ENCODE measurements around the gene ZNRF1. TPM values are rescaled to one million over a fixed set of nuclear protein-coding genes. Genes with fewer than 3 reads are reported as not detected.

Gene ZNRF1
- total RNA-seq, 6 experiments from 2014 or later, result 10.2 to 18.8 (median 11.1) TPM

- Histone ChIP-seq H3K4me1 (peaks cover 0 to 54% (median 18%) of the 10 kb centered on the region in 4 donors), H3K9me3 (no peaks in the 10 kb centered on the region), H3K27ac (peak overlapping the region; percentile 64 to 81 (median 74)), H3K27me3 (no peaks in the 10 kb centered on the region), H3K4me3 (peak overlapping the region in 2 of 3 donors; percentile 19 to 28), H3K36me3 (peaks cover 0 to 13% (median 3%) of the 10 kb centered on the region in 4 donors)
- DNase-seq (peak; percentile 62 to 78 (median 74)), ATAC-seq (peak; percentile 40 to 50 (median 43))
- WGBS (ENCODE audit: insufficient coverage, low coverage, low lambda C conversion rate, missing lambda C conversion rate), result 40% methylated on average over 1 of the region's 10 CpGs
- intact Hi-C loops (cut with DNase I), result loop anchor here (5.0 to 10.0 kb wide), 2 partner anchors 112 to 115 kb away; partner anchors contain the start of gene ZNRF1 (in 2 of the 2)
- TF ChIP-seq POLR2A (IDR thresholded peaks at IDR 0.05) (no peak), CTCF (IDR thresholded peaks at IDR 0.05) (peak in 2 of 4 donors; percentile 19 to 30)
Measured at GRCh38 chr16:75109732-75110243, 111.0 kb downstream of the ZNRF1 start.

GRCh38 chr16:75110637-75111513 lies 112.1 kb downstream of the ZNRF1 start:
- Histone ChIP-seq H3K27ac (peak overlapping the region; percentile 2 to 81 (median 37)), H3K36me3 (peaks cover 0 to 13% (median 3%) of the 10 kb centered on the region in 4 donors), H3K9me3 (no peaks in the 10 kb centered on the region), H3K4me3 (no peak overlapping the region), H3K27me3 (no peaks in the 10 kb centered on the region), H3K4me1 (peaks cover 0 to 56% (median 18%) of the 10 kb centered on the region in 4 donors)
- ATAC-seq, result peak; percentile 68 to 77 (median 72)
- intact Hi-C loops (cut with DNase I), result loop anchor here (5.0 to 10.0 kb wide), 2 partner anchors 114 to 116 kb away; partner anchors contain the start of gene ZNRF1 (in 2 of the 2)
- 14% methylated on average over 12 of the region's 28 CpGs for WGBS (ENCODE audit: insufficient coverage, low coverage, low lambda C conversion rate, missing lambda C conversion rate)
- peak; percentile 86 to 89 (median 88) for DNase-seq
- peak; percentile 89 to 92 (median 90) for TF ChIP-seq CTCF (IDR thresholded peaks at IDR 0.05)
- no peak for TF ChIP-seq POLR2A (IDR thresholded peaks at IDR 0.05)

- no peak overlapping the region for H3K4me3 ChIP-seq
- ATAC-seq (peak in 2 of 4 donors; percentile 0 to 1), DNase-seq (no peak)
- 36% methylated on average over 7 of the region's 7 CpGs for WGBS (ENCODE audit: insufficient coverage, low coverage, low lambda C conversion rate, missing lambda C conversion rate)
- H3K27me3 ChIP-seq, result no peaks in the 10 kb centered on the region
- H3K27ac ChIP-seq, result peak overlapping the region in 1 of 3 donors; percentile 81
- H3K4me1 ChIP-seq, result peaks cover 0 to 54% (median 18%) of the 10 kb centered on the region in 4 donors
- TF ChIP-seq POLR2A (IDR thresholded peaks at IDR 0.05), result no peak
- no peak for TF ChIP-seq CTCF (IDR thresholded peaks at IDR 0.05)
- H3K36me3 ChIP-seq, result peaks cover 0 to 13% (median 3%) of the 10 kb centered on the region in 4 donors
- H3K9me3 ChIP-seq, result no peaks in the 10 kb centered on the region
- intact Hi-C loops (cut with DNase I), result loop anchor here (5.0 to 10.0 kb wide), 2 partner anchors 114 to 117 kb away; partner anchors contain the start of gene ZNRF1 (in 2 of the 2)
Measured at GRCh38 chr16:75111514-75111940, 112.7 kb downstream of the ZNRF1 start.

GRCh38 chr16:75111961-75112733 lies 113.3 kb downstream of the ZNRF1 start:
- Histone ChIP-seq H3K27me3 (no peaks in the 10 kb centered on the region), H3K9me3 (no peaks in the 10 kb centered on the region), H3K4me1 (peaks cover 0 to 55% (median 18%) of the 10 kb centered on the region in 4 donors), H3K27ac (no peak overlapping the region), H3K36me3 (peaks cover 0 to 13% (median 3%) of the 10 kb centered on the region in 4 donors), H3K4me3 (no peak overlapping the region)
- peak in 2 of 3 donors; percentile 50 to 61 for DNase-seq
- intact Hi-C loops (cut with DNase I), result loop anchor here (5.0 to 10.0 kb wide), 2 partner anchors 115 to 117 kb away; partner anchors contain the start of gene ZNRF1 (in 2 of the 2)
- 33% methylated on average over 4 of the region's 26 CpGs for WGBS (ENCODE audit: insufficient coverage, low coverage, low lambda C conversion rate, missing lambda C conversion rate)
- peak in 1 of 4 donors; percentile 1 for ATAC-seq
- TF ChIP-seq CTCF (IDR thresholded peaks at IDR 0.05), result no peak
- no peak for TF ChIP-seq POLR2A (IDR thresholded peaks at IDR 0.05)

Data from right lobe of liver (tissue), 6 donors.